ENCODE results near the gene DLG4.

The DLG4 gene

GRCh38 chr17:7224110-7224509 lies 4.5 kb upstream of the DLG4 start:
- Histone ChIP-seq H3K27ac (ENCODE audit: low read depth, low read length) (no peak overlapping the region), H3K27me3 (ENCODE audit: control insufficient read depth, low read length) (no peaks in the 10 kb centered on the region), H3K4me1 (ENCODE audit: control insufficient read depth, low read length) (peaks cover 20% of the 10 kb centered on the region), H3K4me2 (ENCODE audit: low read length) (no peak overlapping the region), H3K4me3 (ENCODE audit: low read length) (no peak overlapping the region), H3K36me3 (ENCODE audit: control insufficient read depth, low read length) (peaks cover 82% of the 10 kb centered on the region), H3K9me2 (replicated peaks; ENCODE audit: control insufficient read depth, low read length) (no peaks in the 10 kb centered on the region), H3K79me2 (ENCODE audit: control insufficient read depth, low read length) (peaks cover 9% of the 10 kb centered on the region), H3K9me3 (ENCODE audit: control insufficient read depth, insufficient read depth, low read length) (no peaks in the 10 kb centered on the region), H3F3A (ENCODE audit: control insufficient read depth, insufficient read depth) (peaks cover 8% of the 10 kb centered on the region), H4K20me1 (ENCODE audit: control insufficient read depth, insufficient read depth, low read depth, low read length) (peaks cover 5% of the 10 kb centered on the region; the same call in 1 of the 2 replicates)
- TF ChIP-seq CTCF (IDR thresholded peaks at IDR 0.05; ENCODE audit: low read depth, low read length, poor library complexity, severe bottlenecking) (no peak), EZH2phosphoT487 (IDR thresholded peaks at IDR 0.05; ENCODE audit: borderline replicate concordance, low read length) (no peak)

- no peaks in the 10 kb centered on the region for H3K27me3 ChIP-seq (ENCODE audit: control insufficient read depth, low read length)
- H3F3A ChIP-seq (ENCODE audit: control insufficient read depth, insufficient read depth), result peaks cover 13% of the 10 kb centered on the region
- H3K4me3 ChIP-seq (ENCODE audit: low read length), result no peak overlapping the region
- no peaks in the 10 kb centered on the region for H3K9me2 ChIP-seq (replicated peaks; ENCODE audit: control insufficient read depth, low read length)
- H3K9me3 ChIP-seq (ENCODE audit: control insufficient read depth, insufficient read depth, low read length), result no peaks in the 10 kb centered on the region
- peaks cover 9% of the 10 kb centered on the region for H3K79me2 ChIP-seq (ENCODE audit: control insufficient read depth, low read length)
- H3K27ac ChIP-seq (ENCODE audit: low read depth, low read length), result no peak overlapping the region
- peaks cover 74% of the 10 kb centered on the region for H3K36me3 ChIP-seq (ENCODE audit: control insufficient read depth, low read length)
- peaks cover 5% of the 10 kb centered on the region; the same call in 1 of the 2 replicates for H4K20me1 ChIP-seq (ENCODE audit: control insufficient read depth, insufficient read depth, low read depth, low read length)
- TF ChIP-seq CTCF (IDR thresholded peaks at IDR 0.05; ENCODE audit: low read depth, low read length, poor library complexity, severe bottlenecking) (no peak), EZH2phosphoT487 (IDR thresholded peaks at IDR 0.05; ENCODE audit: borderline replicate concordance, low read length) (no peak)
- H3K4me2 ChIP-seq (ENCODE audit: low read length), result no peak overlapping the region
- peaks cover 27% of the 10 kb centered on the region for H3K4me1 ChIP-seq (ENCODE audit: control insufficient read depth, low read length)
These were observed 3.7 kb upstream of the DLG4 start for GRCh38 chr17:7223375-7223774.

GRCh38 chr17:7222972-7223292 lies 3.3 kb upstream of the DLG4 start:
- no peak overlapping the region for H3K4me3 ChIP-seq (ENCODE audit: low read length)
- H3K4me1 ChIP-seq (ENCODE audit: control insufficient read depth, low read length), result peaks cover 32% of the 10 kb centered on the region
- peaks cover 70% of the 10 kb centered on the region for H3K36me3 ChIP-seq (ENCODE audit: control insufficient read depth, low read length)
- H3K9me3 ChIP-seq (ENCODE audit: control insufficient read depth, insufficient read depth, low read length), result no peaks in the 10 kb centered on the region
- H3K9me2 ChIP-seq (replicated peaks; ENCODE audit: control insufficient read depth, low read length), result no peaks in the 10 kb centered on the region
- H3F3A ChIP-seq (ENCODE audit: control insufficient read depth, insufficient read depth), result peaks cover 14% of the 10 kb centered on the region
- no peak overlapping the region for H3K27ac ChIP-seq (ENCODE audit: low read depth, low read length)
- peaks cover 9% of the 10 kb centered on the region for H3K79me2 ChIP-seq (ENCODE audit: control insufficient read depth, low read length)
- H3K4me2 ChIP-seq (ENCODE audit: low read length), result no peak overlapping the region
- H3K27me3 ChIP-seq (ENCODE audit: control insufficient read depth, low read length), result no peaks in the 10 kb centered on the region
- TF ChIP-seq CTCF (IDR thresholded peaks at IDR 0.05; ENCODE audit: low read depth, low read length, poor library complexity, severe bottlenecking), result no peak
- TF ChIP-seq EZH2phosphoT487 (IDR thresholded peaks at IDR 0.05; ENCODE audit: borderline replicate concordance, low read length), result no peak
- peaks cover 5% of the 10 kb centered on the region; the same call in 1 of the 2 replicates for H4K20me1 ChIP-seq (ENCODE audit: control insufficient read depth, insufficient read depth, low read depth, low read length)

Data from DOHH2 (cell line).